Measurements from ENCODE around the gene TAGLN2.

Gene TAGLN2

GRCh38 chr1:159924791-159925718 lies at the start of gene TAGLN2:
Gene TAGLN2, minus strand, starts transcription at chr1:159925507. Its CDS starts 4,998 bp downstream, at chr1:159920509.
- DNase-seq, result peak; percentile 94

- no peak for DNase-seq
Measured at GRCh38 chr1:159974350-159974965, 49.2 kb upstream of the TAGLN2 start.

- DNase-seq, result no peak
Measured at GRCh38 chr1:159973350-159973940, 48.1 kb upstream of the TAGLN2 start.

- no peak for DNase-seq
Measured at GRCh38 chr1:159972443-159973205, 47.3 kb upstream of the TAGLN2 start.

GRCh38 chr1:159970932-159971342 lies 45.6 kb upstream of the TAGLN2 start:
- DNase-seq, result no peak

GRCh38 chr1:159968901-159969300 lies 43.6 kb upstream of the TAGLN2 start:
- DNase-seq, result no peak

GRCh38 chr1:159965263-159965662 lies 40.0 kb upstream of the TAGLN2 start:
- no peak for DNase-seq

GRCh38 chr1:159964144-159964543 lies 38.8 kb upstream of the TAGLN2 start:
- DNase-seq, result no peak

GRCh38 chr1:159962176-159962575 lies 36.9 kb upstream of the TAGLN2 start:
- DNase-seq, result no peak

- no peak for DNase-seq
Measured at GRCh38 chr1:159961636-159962035, 36.3 kb upstream of the TAGLN2 start.

GRCh38 chr1:159960721-159961381 lies 35.5 kb upstream of the TAGLN2 start:
- DNase-seq, result no peak

- DNase-seq, result no peak
Measured at GRCh38 chr1:159959451-159959850, 34.1 kb upstream of the TAGLN2 start.

- no peak for DNase-seq
Measured at GRCh38 chr1:159958719-159959380, 33.5 kb upstream of the TAGLN2 start.

GRCh38 chr1:159957824-159958268 lies 32.5 kb upstream of the TAGLN2 start:
- no peak for DNase-seq

GRCh38 chr1:159955456-159955855 lies 30.1 kb upstream of the TAGLN2 start:
- no peak for DNase-seq

- peak; percentile 34 for DNase-seq
Measured at GRCh38 chr1:159953536-159954515, 28.5 kb upstream of the TAGLN2 start, which contains the start of gene SLAMF9. Gene SLAMF9, minus strand, starts transcription at chr1:159954237. Its CDS starts 100 bp downstream, at chr1:159954137.

- no peak for DNase-seq
Measured at GRCh38 chr1:159952932-159953331, 27.6 kb upstream of the TAGLN2 start.

- DNase-seq, result no peak
Measured at GRCh38 chr1:159951551-159951950, 26.2 kb upstream of the TAGLN2 start.

- DNase-seq, result peak; percentile 18
Measured at GRCh38 chr1:159951016-159951415, 25.7 kb upstream of the TAGLN2 start.

- DNase-seq, result no peak
Measured at GRCh38 chr1:159949981-159950381, 24.7 kb upstream of the TAGLN2 start.
